ENCODE results near the gene TNFAIP8. TPM values are rescaled to one million over a fixed set of nuclear protein-coding genes. Genes with fewer than 3 reads are reported as not detected.

The TNFAIP8 gene
- total RNA-seq, 1 experiment from 2014 or later: 8.0 TPM

- no peak overlapping the region for H3K27ac ChIP-seq (ENCODE audit: low read length)
- no peaks in the 10 kb centered on the region for H3K9me3 ChIP-seq (ENCODE audit: control insufficient read depth, insufficient read depth, low read depth, low read length)
- H3K36me3 ChIP-seq (ENCODE audit: control insufficient read depth, insufficient read depth, low read length): no peaks in the 10 kb centered on the region
- no peak for TF ChIP-seq TCF7L2 (IDR thresholded peaks at IDR 0.05; ENCODE audit: low read depth, low read length)
- TF ChIP-seq POLR2AphosphoS5 (IDR thresholded peaks at IDR 0.05; ENCODE audit: low read depth, low read length): no peak
- no peak for TF ChIP-seq SIN3A (IDR thresholded peaks at IDR 0.05; ENCODE audit: borderline replicate concordance, insufficient read depth, low read depth, low read length)
- no peak for TF ChIP-seq REST (IDR thresholded peaks at IDR 0.05; ENCODE audit: insufficient read depth in 1 of 2, low read depth in 2 of 2, low read length in 1 of 2)
- TF ChIP-seq CTCF (IDR thresholded peaks at IDR 0.05): no peak
- ATAC-seq (peak; percentile 64), DNase-seq (ENCODE audit: low read depth, low spot score) (no peak)
- H3K27me3 ChIP-seq (ENCODE audit: control insufficient read depth, insufficient read depth, low read length): peaks cover 4% of the 10 kb centered on the region; the same call in 1 of the 2 replicates
- intact Hi-C loops (cut with micrococcal nuclease; ENCODE audit: unreplicated experiment) (no loop called here), in situ Hi-C loops (cut with HindIII; ENCODE audit: low pct_unique_long_range_greater_than_20kb, low sequenced_read_pairs) (no loop called here)
- H3K4me3 ChIP-seq (ENCODE audit: low read depth in 2 of 2, low read length in 2 of 2): peak overlapping the region; percentile 41 to 55
- no TSS peak for BruUV-seq (replicated peaks)
- H3K4me1 ChIP-seq (ENCODE audit: control insufficient read depth, insufficient read depth, low read length): peaks cover 5% of the 10 kb centered on the region
- CTCF ChIA-PET: no interaction called here
- POLR2A ChIA-PET: no interaction called here
Observed at GRCh38 chr5:119355244-119355638, 578 bp upstream of the TNFAIP8 start.

- intact Hi-C loops (cut with micrococcal nuclease; ENCODE audit: unreplicated experiment) (no loop called here), in situ Hi-C loops (cut with HindIII; ENCODE audit: low pct_unique_long_range_greater_than_20kb, low sequenced_read_pairs) (no loop called here)
- ATAC-seq (no peak), DNase-seq (ENCODE audit: low read depth, low spot score) (no peak)
- peaks cover 4% of the 10 kb centered on the region; the same call in 1 of the 2 replicates for H3K27me3 ChIP-seq (ENCODE audit: control insufficient read depth, insufficient read depth, low read length)
- peak overlapping the region in 1 of 2 experiments; percentile 41; a peak in 2 of 4 replicates for H3K4me3 ChIP-seq (ENCODE audit: low read depth in 2 of 2, low read length in 2 of 2)
- peaks cover 5% of the 10 kb centered on the region for H3K4me1 ChIP-seq (ENCODE audit: control insufficient read depth, insufficient read depth, low read length)
- no peak overlapping the region for H3K27ac ChIP-seq (ENCODE audit: low read length)
- BruUV-seq (replicated peaks): no TSS peak
- H3K9me3 ChIP-seq (ENCODE audit: control insufficient read depth, insufficient read depth, low read depth, low read length): no peaks in the 10 kb centered on the region
- ChIA-PET POLR2A (no interaction called here), CTCF (interaction anchor here (0.6 to 1.3 kb wide), 2 partner anchors 120 to 369 kb away, joined by 4 to 5 read pairs; partner anchors contain the start of gene DTWD2)
- H3K36me3 ChIP-seq (ENCODE audit: control insufficient read depth, insufficient read depth, low read length): no peaks in the 10 kb centered on the region
- no peak for TF ChIP-seq REST (IDR thresholded peaks at IDR 0.05; ENCODE audit: insufficient read depth in 1 of 2, low read depth in 2 of 2, low read length in 1 of 2)
- TF ChIP-seq TCF7L2 (IDR thresholded peaks at IDR 0.05; ENCODE audit: low read depth, low read length): no peak
- TF ChIP-seq SIN3A (IDR thresholded peaks at IDR 0.05; ENCODE audit: borderline replicate concordance, insufficient read depth, low read depth, low read length): no peak
- no peak for TF ChIP-seq POLR2AphosphoS5 (IDR thresholded peaks at IDR 0.05; ENCODE audit: low read depth, low read length)
- TF ChIP-seq CTCF (IDR thresholded peaks at IDR 0.05): no peak
Observed at GRCh38 chr5:119356612-119357188, 881 bp downstream of the TNFAIP8 start.
